ENCODE measurements around the gene CDC123. TPM values are rescaled to one million over a fixed set of nuclear protein-coding genes. Genes with fewer than 3 reads are reported as not detected.

The CDC123 gene
- total and polyA plus RNA-seq, 4 donors: 32.7 to 58.5 (median 40.7) TPM

- TF ChIP-seq CTCF (IDR thresholded peaks at IDR 0.05; ENCODE audit: low read depth, low read length, missing input control) (no peak), JUND (IDR thresholded peaks at IDR 0.05) (no peak), RXRA (IDR thresholded peaks at IDR 0.05) (no peak), EGR1 (IDR thresholded peaks at IDR 0.05; ENCODE audit: low read depth in 2 of 2) (no peak), GABPA (IDR thresholded peaks at IDR 0.05 in 1 of 2, conservative IDR thresholded peaks at IDR 0.05 in 1 of 2) (no peak), HNF4A (conservative IDR thresholded peaks at IDR 0.05) (no peak), FOXA1 (IDR thresholded peaks at IDR 0.05) (no peak), FOXA2 (IDR thresholded peaks at IDR 0.05) (no peak), TAF1 (conservative IDR thresholded peaks at IDR 0.05) (no peak), RAD21 (IDR thresholded peaks at IDR 0.05) (no peak), SP1 (IDR thresholded peaks at IDR 0.05) (no peak), REST (IDR thresholded peaks at IDR 0.05) (no peak), HNF4G (IDR thresholded peaks at IDR 0.05) (no peak)
- TF ChIP-seq, protein P1, sequence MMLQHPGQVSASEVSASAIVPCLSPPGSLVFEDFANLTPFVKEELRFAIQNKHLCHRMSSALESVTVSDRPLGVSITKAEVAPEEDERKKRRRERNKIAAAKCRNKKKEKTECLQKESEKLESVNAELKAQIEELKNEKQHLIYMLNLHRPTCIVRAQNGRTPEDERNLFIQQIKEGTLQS (IDR thresholded peaks at IDR 0.05): no peak
- TF ChIP-seq, protein P2, sequence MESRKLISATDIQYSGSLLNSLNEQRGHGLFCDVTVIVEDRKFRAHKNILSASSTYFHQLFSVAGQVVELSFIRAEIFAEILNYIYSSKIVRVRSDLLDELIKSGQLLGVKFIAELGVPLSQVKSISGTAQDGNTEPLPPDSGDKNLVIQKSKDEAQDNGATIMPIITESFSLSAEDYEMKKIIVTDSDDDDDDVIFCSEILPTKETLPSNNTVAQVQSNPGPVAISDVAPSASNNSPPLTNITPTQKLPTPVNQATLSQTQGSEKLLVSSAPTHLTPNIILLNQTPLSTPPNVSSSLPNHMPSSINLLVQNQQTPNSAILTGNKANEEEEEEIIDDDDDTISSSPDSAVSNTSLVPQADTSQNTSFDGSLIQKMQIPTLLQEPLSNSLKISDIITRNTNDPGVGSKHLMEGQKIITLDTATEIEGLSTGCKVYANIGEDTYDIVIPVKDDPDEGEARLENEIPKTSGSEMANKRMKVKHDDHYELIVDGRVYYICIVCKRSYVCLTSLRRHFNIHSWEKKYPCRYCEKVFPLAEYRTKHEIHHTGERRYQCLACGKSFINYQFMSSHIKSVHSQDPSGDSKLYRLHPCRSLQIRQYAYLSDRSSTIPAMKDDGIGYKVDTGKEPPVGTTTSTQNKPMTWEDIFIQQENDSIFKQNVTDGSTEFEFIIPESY (IDR thresholded peaks at IDR 0.05): no peak
- H3K27ac ChIP-seq (ENCODE audit: low read depth in 1 of 2, low read length in 2 of 2): no peak overlapping the region
- WGBS: 89% methylated on average over 8 of the region's 8 CpGs
- DNase-seq (ENCODE audit: low spot score): no peak
- H3K9ac ChIP-seq (ENCODE audit: low read depth in 1 of 2, low read length in 2 of 2): no peak overlapping the region
- H3K9me3 ChIP-seq (ENCODE audit: control insufficient read depth in 4 of 4, low read length in 3 of 4): no peaks in the 10 kb centered on the region
- no peaks in the 10 kb centered on the region for H3K27me3 ChIP-seq (ENCODE audit: control insufficient read depth in 4 of 4, insufficient read depth in 4 of 4, low read length in 3 of 4)
- H3K4me1 ChIP-seq (ENCODE audit: control insufficient read depth in 4 of 4, insufficient read depth in 4 of 4, low read length in 3 of 4): peaks cover 0 to 14% (median 5%) of the 10 kb centered on the region in 4 donors
- H3K36me3 ChIP-seq (ENCODE audit: control insufficient read depth in 4 of 4, insufficient read depth in 3 of 4, low read depth in 1 of 4, low read length in 3 of 4): peaks cover 0 to 20% (median 6%) of the 10 kb centered on the region in 4 donors
- no peak overlapping the region for H3K4me3 ChIP-seq (ENCODE audit: low read depth in 1 of 3, low read length in 3 of 3)
Measured at GRCh38 chr10:12186323-12186722, 9.7 kb upstream of the CDC123 start.

GRCh38 chr10:12187321-12187905 is 8.6 kb upstream of the CDC123 start:
- peaks cover 0 to 24% (median 13%) of the 10 kb centered on the region in 4 donors for H3K4me1 ChIP-seq (ENCODE audit: control insufficient read depth in 4 of 4, insufficient read depth in 4 of 4, low read length in 3 of 4)
- 85% methylated on average over 5 of the region's 5 CpGs for WGBS
- H3K9ac ChIP-seq (ENCODE audit: low read depth in 1 of 2, low read length in 2 of 2): no peak overlapping the region
- no peak overlapping the region for H3K4me3 ChIP-seq (ENCODE audit: low read depth in 1 of 3, low read length in 3 of 3)
- no peaks in the 10 kb centered on the region for H3K9me3 ChIP-seq (ENCODE audit: control insufficient read depth in 4 of 4, low read length in 3 of 4)
- peaks cover 0 to 20% (median 5%) of the 10 kb centered on the region in 4 donors for H3K36me3 ChIP-seq (ENCODE audit: control insufficient read depth in 4 of 4, insufficient read depth in 3 of 4, low read depth in 1 of 4, low read length in 3 of 4)
- no peaks in the 10 kb centered on the region for H3K27me3 ChIP-seq (ENCODE audit: control insufficient read depth in 4 of 4, insufficient read depth in 4 of 4, low read length in 3 of 4)
- no peak overlapping the region for H3K27ac ChIP-seq (ENCODE audit: low read depth in 1 of 2, low read length in 2 of 2)
- no peak for DNase-seq (ENCODE audit: low spot score)
- TF ChIP-seq FOXA2 (IDR thresholded peaks at IDR 0.05): no peak
- no peak for TF ChIP-seq EGR1 (IDR thresholded peaks at IDR 0.05; ENCODE audit: low read depth in 2 of 2)
- no peak for TF ChIP-seq MAX (IDR thresholded peaks at IDR 0.05)
